Fibroblast of gingiva (primary cell): ENCODE measurements around the gene CA10.

Experiments used
- DNase-seq: peaks from one replicate; pipeline ENCODE4 v3.0.0-alpha.2; 2011; ENCODE audit warnings: low read depth

The CA10 gene

GRCh38 chr17:51676691-51677487 is 481.6 kb downstream of the CA10 start:
- DNase-seq, result no peak

GRCh38 chr17:51674579-51675255 is 483.8 kb downstream of the CA10 start:
- no peak for DNase-seq

GRCh38 chr17:51673070-51673469 is 485.4 kb downstream of the CA10 start:
- no peak for DNase-seq

- no peak for DNase-seq
These were observed 486.4 kb downstream of the CA10 start for GRCh38 chr17:51672065-51672464.

GRCh38 chr17:51670899-51671298 is 487.6 kb downstream of the CA10 start:
- DNase-seq, result no peak

- DNase-seq, result no peak
These were observed 489.6 kb downstream of the CA10 start for GRCh38 chr17:51668963-51669246.

- no peak for DNase-seq
These were observed 490.2 kb downstream of the CA10 start for GRCh38 chr17:51668155-51668962.

GRCh38 chr17:51667706-51668083 is 490.8 kb downstream of the CA10 start:
- no peak for DNase-seq

- no peak for DNase-seq
These were observed 491.4 kb downstream of the CA10 start for GRCh38 chr17:51666971-51667705.

- DNase-seq, result no peak
These were observed 496.1 kb downstream of the CA10 start for GRCh38 chr17:51662204-51663056.

GRCh38 chr17:51661403-51661802 is 497.1 kb downstream of the CA10 start:
- DNase-seq, result no peak

GRCh38 chr17:51660266-51660665 is 498.2 kb downstream of the CA10 start:
- no peak for DNase-seq

GRCh38 chr17:51657224-51657623 is 501.3 kb downstream of the CA10 start:
- no peak for DNase-seq

GRCh38 chr17:51653878-51654277 is 504.6 kb downstream of the CA10 start:
- DNase-seq, result no peak

- DNase-seq, result no peak
These were observed 506.0 kb downstream of the CA10 start for GRCh38 chr17:51652529-51652928.

GRCh38 chr17:51651513-51652298 is 506.8 kb downstream of the CA10 start:
- DNase-seq, result no peak

GRCh38 chr17:51650772-51651171 is 507.7 kb downstream of the CA10 start:
- no peak for DNase-seq

- DNase-seq, result no peak
These were observed 508.3 kb downstream of the CA10 start for GRCh38 chr17:51650202-51650601.

GRCh38 chr17:51647826-51648225 is 510.7 kb downstream of the CA10 start:
- no peak for DNase-seq

GRCh38 chr17:51647067-51647466 is 511.4 kb downstream of the CA10 start:
- no peak for DNase-seq

- DNase-seq, result no peak
These were observed 512.0 kb downstream of the CA10 start for GRCh38 chr17:51646539-51646938.
